ENCODE results near the gene BTBD1.

The BTBD1 gene

GRCh38 chr15:82985688-82986441, 81.2 kb downstream of the BTBD1 start, which contains the start of gene RAMAC:
TSS of gene RAMAC (plus strand) at chr15:82986210. CDS start at chr15:82989019, 2,809 bp downstream.
- Histone ChIP-seq H3K4me1 (ENCODE audit: low read depth, poor library complexity, severe bottlenecking) (peaks cover 15% of the 10 kb centered on the region), H4K20me1 (ENCODE audit: insufficient read depth) (no peaks in the 10 kb centered on the region), H3K4me2 (peak within 1 kb of the TSS; percentile 94), H2AFZ (ENCODE audit: low read depth) (peak within 1 kb of the TSS; percentile 80), H3K9ac (peak within 1 kb of the TSS; percentile 47; the same call in 1 of the 2 replicates), H3K4me3 (IDR thresholded peaks at IDR 0.05; ENCODE audit: insufficient read depth, low read depth, low read length) (no peak within 1 kb of the TSS), H3K27ac (peak within 1 kb of the TSS; percentile 32; the same call in 1 of the 2 replicates), H3K27me3 (ENCODE audit: insufficient read depth, low read depth) (no peaks in the 10 kb centered on the region), H3K36me3 (ENCODE audit: insufficient read depth) (peaks cover 3% of the 10 kb centered on the region; the same call in 1 of the 2 replicates), H3K79me2 (ENCODE audit: insufficient read depth, low read depth) (peaks cover 12% of the 10 kb centered on the region; the same call in 1 of the 2 replicates)
- TF ChIP-seq, protein P1, sequence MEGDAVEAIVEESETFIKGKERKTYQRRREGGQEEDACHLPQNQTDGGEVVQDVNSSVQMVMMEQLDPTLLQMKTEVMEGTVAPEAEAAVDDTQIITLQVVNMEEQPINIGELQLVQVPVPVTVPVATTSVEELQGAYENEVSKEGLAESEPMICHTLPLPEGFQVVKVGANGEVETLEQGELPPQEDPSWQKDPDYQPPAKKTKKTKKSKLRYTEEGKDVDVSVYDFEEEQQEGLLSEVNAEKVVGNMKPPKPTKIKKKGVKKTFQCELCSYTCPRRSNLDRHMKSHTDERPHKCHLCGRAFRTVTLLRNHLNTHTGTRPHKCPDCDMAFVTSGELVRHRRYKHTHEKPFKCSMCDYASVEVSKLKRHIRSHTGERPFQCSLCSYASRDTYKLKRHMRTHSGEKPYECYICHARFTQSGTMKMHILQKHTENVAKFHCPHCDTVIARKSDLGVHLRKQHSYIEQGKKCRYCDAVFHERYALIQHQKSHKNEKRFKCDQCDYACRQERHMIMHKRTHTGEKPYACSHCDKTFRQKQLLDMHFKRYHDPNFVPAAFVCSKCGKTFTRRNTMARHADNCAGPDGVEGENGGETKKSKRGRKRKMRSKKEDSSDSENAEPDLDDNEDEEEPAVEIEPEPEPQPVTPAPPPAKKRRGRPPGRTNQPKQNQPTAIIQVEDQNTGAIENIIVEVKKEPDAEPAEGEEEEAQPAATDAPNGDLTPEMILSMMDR (conservative IDR thresholded peaks at IDR 0.05; ENCODE audit: low read depth, low read length) = no peak

DNA sequence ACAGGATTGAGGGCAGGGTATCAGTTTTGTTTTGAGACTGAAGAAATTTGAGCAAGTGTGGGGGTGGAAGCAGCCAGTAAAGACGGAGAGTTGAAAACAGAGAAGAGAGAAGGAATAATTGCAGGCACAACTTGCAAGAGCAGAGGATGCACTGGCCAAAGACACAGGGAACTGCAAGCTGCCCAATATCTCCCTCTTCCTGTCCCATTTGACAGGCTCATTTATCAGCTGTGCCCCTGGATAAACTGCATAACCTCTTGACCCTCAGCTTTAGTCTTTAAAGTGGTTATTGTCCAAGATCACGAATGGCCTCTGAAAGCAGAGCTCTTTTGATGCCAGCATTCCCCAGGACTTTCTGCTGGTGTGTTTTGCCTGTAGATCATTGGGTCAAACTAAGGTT, 86.1 kb downstream of the BTBD1 start:
- no peaks in the 10 kb centered on the region for H3K79me2 ChIP-seq (ENCODE audit: insufficient read depth, low read depth)
- H3K27ac ChIP-seq = no peak overlapping the region
- no peak overlapping the region for H3K4me3 ChIP-seq (IDR thresholded peaks at IDR 0.05; ENCODE audit: insufficient read depth, low read depth, low read length)
- no peak overlapping the region for H2AFZ ChIP-seq (ENCODE audit: low read depth)
- H3K4me2 ChIP-seq = no peak overlapping the region
- no peaks in the 10 kb centered on the region for H3K27me3 ChIP-seq (ENCODE audit: insufficient read depth, low read depth)
- peaks cover 6% of the 10 kb centered on the region for H3K4me1 ChIP-seq (ENCODE audit: low read depth, poor library complexity, severe bottlenecking)
- no peaks in the 10 kb centered on the region for H3K36me3 ChIP-seq (ENCODE audit: insufficient read depth)
- H3K9ac ChIP-seq = no peak overlapping the region
- H4K20me1 ChIP-seq (ENCODE audit: insufficient read depth) = no peaks in the 10 kb centered on the region
- TF ChIP-seq, protein P1 (conservative IDR thresholded peaks at IDR 0.05; ENCODE audit: low read depth, low read length) = no peak

DNA sequence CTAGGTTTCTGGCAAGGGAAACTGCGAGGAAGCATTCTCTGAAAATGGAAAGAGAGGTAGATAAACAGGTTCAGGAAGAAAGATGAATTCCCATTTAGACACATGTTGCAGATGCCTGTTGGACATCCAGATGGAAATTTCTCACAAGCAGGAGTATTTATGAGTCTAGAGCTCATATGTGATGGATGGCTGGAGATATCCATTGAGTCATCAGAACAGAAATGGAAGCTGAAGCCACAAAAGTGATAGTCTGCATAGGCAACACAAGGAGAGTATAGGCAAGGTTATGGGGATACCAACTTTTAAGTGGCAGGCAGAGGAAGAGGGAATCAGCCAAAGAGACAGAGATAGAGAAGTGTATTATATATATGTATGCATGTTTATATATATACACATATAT, 87.3 kb downstream of the BTBD1 start:
- Histone ChIP-seq H3K79me2 (ENCODE audit: insufficient read depth, low read depth) (no peaks in the 10 kb centered on the region), H4K20me1 (ENCODE audit: insufficient read depth) (no peaks in the 10 kb centered on the region), H3K27me3 (ENCODE audit: insufficient read depth, low read depth) (no peaks in the 10 kb centered on the region), H3K36me3 (ENCODE audit: insufficient read depth) (no peaks in the 10 kb centered on the region), H3K27ac (no peak overlapping the region), H2AFZ (ENCODE audit: low read depth) (no peak overlapping the region), H3K4me1 (ENCODE audit: low read depth, poor library complexity, severe bottlenecking) (no peaks in the 10 kb centered on the region), H3K9ac (no peak overlapping the region), H3K4me3 (IDR thresholded peaks at IDR 0.05; ENCODE audit: insufficient read depth, low read depth, low read length) (no peak overlapping the region), H3K4me2 (no peak overlapping the region)
- TF ChIP-seq, protein P1 (conservative IDR thresholded peaks at IDR 0.05; ENCODE audit: low read depth, low read length) = no peak

DNA sequence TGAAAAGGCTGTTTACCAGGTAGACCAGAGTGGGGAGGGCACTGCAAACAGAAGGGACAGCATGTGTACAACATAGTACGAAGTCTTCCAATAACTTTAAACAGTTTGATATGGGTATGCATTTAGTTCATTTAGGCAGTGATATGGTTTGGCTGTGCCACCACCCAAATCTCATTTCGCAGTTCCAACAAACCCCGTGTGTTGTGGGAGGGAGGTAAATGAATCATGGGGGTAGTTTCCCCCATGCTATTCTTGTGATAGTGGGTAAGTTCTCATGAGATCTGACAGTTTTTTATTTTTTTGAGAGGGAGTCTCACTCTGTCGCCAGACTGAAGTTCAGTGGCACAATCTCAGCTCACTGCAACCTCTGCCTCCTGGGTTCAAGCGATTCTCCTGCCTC, 88.6 kb downstream of the BTBD1 start:
- Histone ChIP-seq H3K9ac (no peak overlapping the region), H3K36me3 (ENCODE audit: insufficient read depth) (no peaks in the 10 kb centered on the region), H3K4me1 (ENCODE audit: low read depth, poor library complexity, severe bottlenecking) (peaks cover 5% of the 10 kb centered on the region), H3K4me3 (IDR thresholded peaks at IDR 0.05; ENCODE audit: insufficient read depth, low read depth, low read length) (no peak overlapping the region), H3K27me3 (ENCODE audit: insufficient read depth, low read depth) (no peaks in the 10 kb centered on the region), H3K27ac (no peak overlapping the region), H2AFZ (ENCODE audit: low read depth) (no peak overlapping the region), H4K20me1 (ENCODE audit: insufficient read depth) (no peaks in the 10 kb centered on the region), H3K79me2 (ENCODE audit: insufficient read depth, low read depth) (no peaks in the 10 kb centered on the region), H3K4me2 (no peak overlapping the region)
- TF ChIP-seq, protein P1 (conservative IDR thresholded peaks at IDR 0.05; ENCODE audit: low read depth, low read length) = no peak
